ENCODE measurements around the gene BTBD2.

BTBD2 gene

DNA sequence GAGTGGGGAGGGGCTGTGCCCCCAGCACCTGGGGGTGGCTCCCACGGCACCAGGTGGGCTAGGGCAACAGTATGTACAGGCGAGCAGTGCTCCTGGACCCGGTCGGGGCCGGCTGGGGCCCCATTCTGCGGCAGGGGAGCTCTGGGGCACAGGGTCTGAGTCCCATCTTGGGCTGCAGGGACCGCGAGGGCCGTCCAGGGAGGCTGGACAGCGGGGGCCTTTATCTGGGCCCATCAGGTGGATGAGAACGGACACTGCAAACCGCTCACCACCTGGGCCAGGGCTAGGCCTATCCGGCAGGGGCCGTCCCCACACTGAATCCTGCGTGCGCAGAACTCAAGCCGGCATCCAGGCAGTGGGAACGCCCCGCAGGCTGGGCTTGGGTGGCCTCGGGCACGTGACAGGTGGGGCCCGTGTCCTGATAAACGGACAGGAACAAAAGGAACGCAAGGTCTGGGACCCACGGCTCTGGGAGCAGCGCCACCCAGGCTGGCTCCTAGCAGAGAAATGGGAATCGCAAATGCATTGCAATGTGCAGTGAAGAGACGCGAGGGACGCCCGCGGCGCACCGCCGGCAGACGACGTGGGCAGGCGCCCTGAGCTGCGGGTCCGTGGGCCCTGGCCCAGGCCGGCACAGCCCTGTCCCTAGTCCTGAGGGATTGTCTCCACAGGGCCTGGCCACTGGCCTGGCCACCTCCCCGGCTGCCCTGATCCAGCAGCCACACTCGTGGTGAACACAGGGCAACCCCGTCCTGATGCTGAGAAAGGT is 29.7 kb downstream of the BTBD2 start:
- DNase-seq (ENCODE audit: low spot score), result no peak

DNA sequence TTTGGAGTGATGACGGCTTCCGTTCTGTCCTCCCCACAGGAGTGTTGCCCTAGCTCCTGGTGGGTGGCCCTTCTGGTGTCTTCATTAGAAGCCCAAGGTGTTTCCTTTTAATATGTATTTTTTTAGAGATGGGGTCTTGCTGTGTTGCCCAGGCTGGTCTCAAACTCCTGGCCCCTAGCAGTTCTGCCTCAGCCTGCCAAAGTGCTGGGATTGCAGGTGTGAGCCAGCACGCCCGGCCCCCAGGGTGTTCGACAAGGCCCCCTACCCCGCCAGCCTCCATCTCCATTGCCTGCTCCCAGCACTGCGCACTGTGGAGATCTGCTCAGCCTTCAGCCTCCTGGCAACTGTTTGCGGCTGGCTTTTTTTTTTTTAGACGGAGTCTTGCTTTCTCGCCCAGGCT is 31.2 kb downstream of the BTBD2 start:
- no peak for DNase-seq (ENCODE audit: low spot score)

DNA sequence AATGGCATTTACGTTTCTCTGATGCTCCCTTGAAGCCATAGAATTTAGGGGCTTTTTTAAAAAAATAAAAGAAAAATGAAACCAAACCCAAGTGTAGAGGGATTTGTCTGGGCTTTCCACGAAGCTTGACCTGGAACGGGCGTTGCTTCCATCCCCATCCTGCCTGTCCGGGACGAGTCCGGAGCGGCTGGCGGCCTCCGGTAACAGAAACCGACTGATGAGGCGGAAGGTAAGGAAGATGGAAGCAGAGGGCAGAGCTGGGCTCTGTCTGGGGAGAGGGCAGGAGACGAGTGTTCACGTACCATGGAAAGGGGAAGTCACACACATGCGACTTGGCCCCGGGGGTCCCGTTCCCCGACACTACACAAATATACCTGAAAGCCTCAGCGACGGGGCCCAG is 34.3 kb downstream of the BTBD2 start:
- DNase-seq (ENCODE audit: low spot score), result no peak

- DNase-seq (ENCODE audit: low spot score), result no peak
Observed at GRCh38 chr19:1980809-1981181, 34.7 kb downstream of the BTBD2 start.

DNA sequence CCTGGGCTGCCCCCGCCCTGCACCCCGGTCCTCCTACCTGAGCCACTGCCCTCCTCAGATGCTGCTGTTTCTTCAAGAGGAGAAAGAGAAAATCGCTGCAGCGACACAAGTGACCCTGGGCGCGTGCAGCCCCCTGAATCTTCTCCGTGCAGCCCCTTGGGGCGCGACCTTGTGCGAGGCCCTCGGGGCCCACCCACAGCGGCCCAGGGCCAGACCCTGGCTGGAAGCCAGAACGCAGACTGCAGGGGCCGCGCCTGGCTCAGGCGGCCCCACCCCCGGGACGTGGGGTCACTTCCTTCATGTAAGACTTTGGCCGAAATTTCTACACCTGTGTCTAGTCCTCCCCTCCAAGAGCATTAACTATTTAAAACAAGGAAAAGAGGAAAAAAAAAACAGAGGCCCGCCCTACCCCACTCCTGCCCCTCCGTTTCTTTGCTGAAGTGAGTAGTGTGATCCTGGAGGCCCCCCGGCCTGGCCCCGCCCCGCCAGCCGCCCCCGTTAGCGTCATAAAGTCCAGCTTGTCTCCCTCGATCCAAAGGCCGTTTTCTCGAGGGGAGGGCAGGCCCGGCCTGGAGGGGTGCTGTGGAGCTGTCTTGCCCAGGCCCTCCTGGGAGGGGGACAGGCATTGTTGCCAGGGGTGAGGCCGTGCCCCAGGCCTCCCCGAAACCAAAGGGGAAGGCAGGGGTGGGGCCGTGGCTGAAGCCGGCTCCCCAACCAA is 35.3 kb downstream of the BTBD2 start:
- no peak for DNase-seq (ENCODE audit: low spot score)

- DNase-seq (ENCODE audit: low spot score), result no peak
Observed at GRCh38 chr19:1979642-1980041, 35.9 kb downstream of the BTBD2 start.

DNA sequence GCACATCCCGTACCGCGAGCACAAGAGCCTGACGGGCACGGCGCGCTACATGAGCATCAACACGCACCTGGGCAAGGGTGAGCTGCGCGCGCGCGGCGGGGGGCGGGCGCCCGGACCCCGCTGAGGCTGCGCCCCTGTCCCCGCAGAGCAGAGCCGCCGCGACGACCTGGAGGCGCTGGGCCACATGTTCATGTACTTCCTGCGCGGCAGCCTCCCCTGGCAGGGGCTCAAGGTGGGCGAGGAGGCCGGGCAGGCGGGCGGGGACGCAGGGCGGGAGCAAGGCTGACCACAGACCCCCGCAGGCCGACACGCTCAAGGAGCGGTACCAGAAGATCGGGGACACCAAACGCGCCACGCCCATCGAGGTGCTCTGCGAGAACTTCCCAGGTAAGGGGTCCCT is 36.5 kb downstream of the BTBD2 start:
- DNase-seq (ENCODE audit: low spot score), result no peak

- DNase-seq (ENCODE audit: low spot score), result no peak
Observed at GRCh38 chr19:1978346-1978894, 37.1 kb downstream of the BTBD2 start.

DNA sequence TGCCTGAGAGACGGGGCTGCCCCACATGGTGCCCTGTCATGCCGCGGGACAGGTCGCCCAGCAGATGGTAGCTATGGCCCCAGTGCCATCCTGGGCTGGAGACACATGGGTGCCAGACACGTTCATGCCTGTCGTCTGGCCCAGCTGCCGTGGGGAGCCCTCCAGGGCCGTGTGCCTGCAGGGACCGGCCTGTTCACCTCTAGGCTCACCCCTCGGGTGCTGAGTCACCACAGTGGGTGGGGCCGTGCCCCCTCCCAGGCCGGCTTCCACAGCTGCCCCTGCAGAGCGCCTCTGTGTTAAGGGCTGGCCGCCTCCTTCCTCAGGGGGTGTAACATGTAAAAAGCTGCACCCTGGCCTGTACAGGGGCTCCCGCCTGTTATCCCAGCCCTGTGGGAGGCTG is 38.4 kb downstream of the BTBD2 start:
- DNase-seq (ENCODE audit: low spot score), result no peak

DNA sequence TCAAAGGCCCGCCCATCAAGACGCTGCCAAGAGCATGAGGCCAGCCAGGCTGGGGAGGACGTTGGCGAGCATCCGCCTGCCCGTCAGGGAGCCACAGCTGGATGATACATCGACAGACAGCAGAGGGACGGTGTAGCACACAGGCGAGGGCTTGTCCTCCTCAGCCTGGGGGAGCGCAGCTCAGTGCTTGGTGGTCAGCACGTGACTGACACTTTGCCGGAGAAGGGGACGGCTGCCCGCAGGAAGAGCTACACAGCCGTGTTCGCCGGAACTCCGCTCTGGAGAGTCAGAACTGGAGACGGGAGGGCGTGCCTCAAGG is 40.4 kb downstream of the BTBD2 start:
- no peak for DNase-seq (ENCODE audit: low spot score)

- no peak for DNase-seq (ENCODE audit: low spot score)
Observed at GRCh38 chr19:1974381-1975161, 40.9 kb downstream of the BTBD2 start.

- no peak for DNase-seq (ENCODE audit: low spot score)
Observed at GRCh38 chr19:1970806-1971502, 44.6 kb downstream of the BTBD2 start.

- no peak for DNase-seq (ENCODE audit: low spot score)
Observed at GRCh38 chr19:1970003-1970805, 45.3 kb downstream of the BTBD2 start.

- DNase-seq (ENCODE audit: low spot score), result no peak
Observed at GRCh38 chr19:1969176-1970002, 46.1 kb downstream of the BTBD2 start.

- no peak for DNase-seq (ENCODE audit: low spot score)
Observed at GRCh38 chr19:1968279-1969175, 47.0 kb downstream of the BTBD2 start.

GRCh38 chr19:1967087-1967608 is 48.4 kb downstream of the BTBD2 start:
- DNase-seq (ENCODE audit: low spot score), result peak; percentile 24

GRCh38 chr19:1962674-1963073 is 52.8 kb downstream of the BTBD2 start:
- DNase-seq (ENCODE audit: low spot score), result no peak

DNA sequence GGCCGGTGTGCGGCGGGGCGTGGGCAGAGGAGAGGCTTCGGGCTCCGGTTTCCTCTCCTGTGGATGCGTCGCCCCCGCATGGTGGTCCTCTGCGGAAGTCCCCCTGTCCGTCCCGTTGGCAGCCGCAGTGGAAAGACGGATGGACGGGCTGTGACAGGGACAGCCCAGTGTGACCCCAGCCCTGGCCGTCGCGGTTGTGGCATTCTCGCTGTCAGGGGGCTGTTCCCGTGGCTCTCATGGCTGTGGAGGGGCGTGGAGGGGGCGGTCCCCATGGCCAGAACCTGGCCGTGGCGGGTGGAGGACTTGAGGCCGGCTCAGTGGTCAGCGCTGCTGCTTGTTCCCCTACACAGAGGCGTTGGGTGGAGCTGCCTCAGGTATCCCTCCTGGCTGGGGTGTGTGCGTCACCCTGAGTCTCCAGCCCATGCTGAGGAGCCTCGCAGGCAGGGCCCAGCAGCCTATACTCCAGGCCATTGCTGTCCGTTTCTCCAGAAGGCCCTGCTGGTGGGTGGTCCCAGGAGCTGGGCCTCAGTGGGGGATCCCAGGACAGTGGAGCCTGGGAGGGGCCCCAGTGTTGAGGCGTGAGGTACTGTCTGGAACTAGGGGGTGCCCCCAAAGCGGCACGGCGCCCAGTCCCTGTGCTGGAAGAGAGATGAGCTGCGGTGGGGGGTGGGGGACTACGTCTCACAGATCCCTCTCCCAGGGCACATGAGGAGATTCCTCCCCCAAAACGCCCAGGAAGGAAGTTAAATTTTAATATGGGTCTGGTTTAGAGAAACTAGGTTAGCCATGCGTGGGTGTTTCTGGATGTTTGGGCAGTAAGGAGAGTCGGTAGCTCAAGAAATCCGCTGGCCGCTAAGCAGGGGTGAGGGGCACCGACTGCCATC is 54.3 kb downstream of the BTBD2 start:
- DNase-seq (ENCODE audit: low spot score), result no peak
